Calu3 (cell line): ENCODE data around the gene MAFF. TPM values are rescaled to one million over a fixed set of nuclear protein-coding genes. Genes with fewer than 3 reads are reported as not detected.

Experiments used
- BruUV-seq: library from RNA; stranded (reverse); fragments of 400-500 nt; replicated peaks from 2 replicates; lab custom pipeline; 2021; lab: Mats Ljungman, UMichigan
- CTCF ChIA-PET: fragments of 300-600 bp; sonication (Branson Sonifier 250); formaldehyde crosslinking; loops from one replicate; lab custom pipeline; 2022; ENCODE audit warnings: antibody characterized with exemption; lab: Charles Lee
- DNase-seq: peaks from one replicate; pipeline ENCODE4 v3.0.0; 2022
- H3K27ac Mint-ChIP-seq: one replicate; pipeline ENCODE4 v1.8.0; 2022; ENCODE audit warnings: mixed read lengths; ENCODE audit not compliant: unreplicated experiment
- H3K27me3 Mint-ChIP-seq: one replicate; pipeline ENCODE4 v1.8.0; 2022; ENCODE audit warnings: mixed read lengths; ENCODE audit not compliant: unreplicated experiment
- H3K36me3 Mint-ChIP-seq: one replicate; pipeline ENCODE4 v1.8.0; 2022; ENCODE audit warnings: mild to moderate bottlenecking, moderate library complexity, mixed read lengths; ENCODE audit not compliant: insufficient read depth, unreplicated experiment
- H3K4me1 Mint-ChIP-seq: one replicate; pipeline ENCODE4 v1.8.0; 2022; ENCODE audit warnings: mild to moderate bottlenecking, low read depth, mixed read lengths; ENCODE audit not compliant: unreplicated experiment
- H3K4me3 Mint-ChIP-seq: one replicate; pipeline ENCODE4 v1.8.0; 2022; ENCODE audit warnings: mild to moderate bottlenecking, low read depth, moderate library complexity, mixed read lengths; ENCODE audit not compliant: unreplicated experiment
- H3K9me3 Mint-ChIP-seq: one replicate; pipeline ENCODE4 v1.8.0; 2022; ENCODE audit warnings: low read depth, mixed read lengths; ENCODE audit not compliant: unreplicated experiment
- CTCF ChIP-seq: fragments of 200-600 bp; IDR thresholded peaks from one replicate; pipeline ENCODE4 v1.8.0; 2022; ENCODE audit warnings: antibody characterized with exemption; ENCODE audit not compliant: unreplicated experiment
- intact Hi-C: fragments of 100-400 bp; cut with micrococcal nuclease; formaldehyde crosslinking; loops from one replicate; pipeline ENCODE4 v1.10.0; 2022; ENCODE audit not compliant: unreplicated experiment
- total RNA-seq: library from RNA; stranded (reverse); gene quantifications from 2 replicates; pipeline ENCODE4 v1.2.3, GENCODE V29; 2022

MAFF gene
- total RNA-seq, 1 experiment from 2014 or later = 62.4 TPM

GRCh38 chr22:38215156-38216038 lies 13.6 kb downstream of the MAFF start:
- BruUV-seq = no TSS peak
- no peak for DNase-seq
- CTCF ChIA-PET = interaction anchor here (1.1 kb wide), 1 partner anchor 13 kb away, joined by 3 read pairs; no protein-coding TSS in a partner anchor
- Mint-ChIP-seq H3K9me3 (no peaks in the 10 kb centered on the region), H3K4me1 (peaks cover 57% of the 10 kb centered on the region), H3K36me3 (peaks cover 99% of the 10 kb centered on the region), H3K4me3 (peak overlapping the region; percentile 41), H3K27me3 (no peaks in the 10 kb centered on the region), H3K27ac (peak overlapping the region; percentile 94)
- intact Hi-C loops = no loop called here
- no peak for TF ChIP-seq CTCF

GRCh38 chr22:38218661-38219622 lies 17.1 kb downstream of the MAFF start:
- peak; percentile 97 for DNase-seq
- Mint-ChIP-seq H3K4me1 (peaks cover 74% of the 10 kb centered on the region), H3K27ac (peak overlapping the region; percentile 98), H3K9me3 (no peaks in the 10 kb centered on the region), H3K4me3 (peak overlapping the region; percentile 43), H3K27me3 (no peaks in the 10 kb centered on the region), H3K36me3 (peaks cover 94% of the 10 kb centered on the region)
- TSS peak; percentile 19 for BruUV-seq
- CTCF ChIA-PET = interaction anchor here (0.6 to 1.4 kb wide), 8 partner anchors 9 to 167 kb away, joined by 3 to 8 read pairs (median 4); no protein-coding TSS in a partner anchor
- no peak for TF ChIP-seq CTCF
- intact Hi-C loops = no loop called here

- H3K27me3 Mint-ChIP-seq = no peaks in the 10 kb centered on the region
- H3K36me3 Mint-ChIP-seq = peaks cover 89% of the 10 kb centered on the region
- H3K4me3 Mint-ChIP-seq = no peak overlapping the region
- H3K4me1 Mint-ChIP-seq = peaks cover 74% of the 10 kb centered on the region
- no peak for DNase-seq
- peak overlapping the region; percentile 98 for H3K27ac Mint-ChIP-seq
- BruUV-seq = no TSS peak
- H3K9me3 Mint-ChIP-seq = no peaks in the 10 kb centered on the region
- TF ChIP-seq CTCF = no peak
- CTCF ChIA-PET = interaction anchor here (0.5 to 1.4 kb wide), 5 partner anchors 9 to 167 kb away, joined by 3 to 8 read pairs (median 4); no protein-coding TSS in a partner anchor
- intact Hi-C loops = no loop called here
Measured at GRCh38 chr22:38219632-38220031, 17.8 kb downstream of the MAFF start.

GRCh38 chr22:38220163-38220562 lies 18.4 kb downstream of the MAFF start:
- H3K4me1 Mint-ChIP-seq = peaks cover 69% of the 10 kb centered on the region
- H3K36me3 Mint-ChIP-seq = peaks cover 89% of the 10 kb centered on the region
- H3K27ac Mint-ChIP-seq = peak overlapping the region; percentile 98
- H3K9me3 Mint-ChIP-seq = no peaks in the 10 kb centered on the region
- H3K4me3 Mint-ChIP-seq = no peak overlapping the region
- BruUV-seq = no TSS peak
- no peak for DNase-seq
- intact Hi-C loops = no loop called here
- CTCF ChIA-PET = interaction anchor here (0.5 to 1.4 kb wide), 3 partner anchors 9 to 42 kb away, joined by 3 to 5 read pairs (median 3); no protein-coding TSS in a partner anchor
- no peaks in the 10 kb centered on the region for H3K27me3 Mint-ChIP-seq
- TF ChIP-seq CTCF = no peak
